Renal cortex interstitium (tissue), 11 donors: Measurements from ENCODE around the gene PATZ1. TPM values are rescaled to one million over a fixed set of nuclear protein-coding genes. Genes with fewer than 3 reads are reported as not detected.
"Not testable (repeated sequence)": the region's sequence is repeated elsewhere in the genome, so short reads cannot be mapped to it uniquely, and the experiment has no call there.

Experiments
- DNase-seq, 11 donors: peaks; one replicate each; pipeline ENCODE4 v3.0.0-alpha.2; 2013; ENCODE audit warnings: low read depth in 9 of 11, low spot score in 4 of 11; ENCODE audit errors: extremely low read depth in 1 of 11
- polyA plus RNA-seq, 3 donors: library from polyadenylated mRNA; unstranded; fragments of 120-200 nt; gene quantifications; one replicate each; pipeline ENCODE4 v1.2.1, GENCODE V29; 2013; ENCODE audit not compliant: insufficient read length in 3 of 3

PATZ1 gene
- polyA plus RNA-seq, 3 donors = 71.6 to 79.6 (median 71.7) TPM

- no peak for DNase-seq
Measured at GRCh38 chr22:31348766-31349165, 2.6 kb upstream of the PATZ1 start.

GRCh38 chr22:31348009-31348337 is 1.8 kb upstream of the PATZ1 start:
- DNase-seq = not testable (repeated sequence)

- DNase-seq = peak in 7 of 11 donors; percentile 58 to 79 (median 69)
Measured at GRCh38 chr22:31347251-31348008, 1.3 kb upstream of the PATZ1 start.

- DNase-seq = peak in 7 of 11 donors; percentile 43 to 68 (median 60)
Measured at GRCh38 chr22:31346733-31347250, 646 bp upstream of the PATZ1 start.

- DNase-seq = peak; percentile 73 to 92 (median 88)
Measured at GRCh38 chr22:31345331-31346254, 553 bp downstream of the PATZ1 start.

GRCh38 chr22:31344578-31345330 is 1.4 kb downstream of the PATZ1 start:
- peak in 1 of 11 donors; percentile 35 for DNase-seq

- no peak for DNase-seq
Measured at GRCh38 chr22:31344256-31344577, 1.9 kb downstream of the PATZ1 start.

GRCh38 chr22:31343235-31344191 is 2.6 kb downstream of the PATZ1 start:
- peak in 8 of 11 donors; percentile 53 to 76 (median 66) for DNase-seq

GRCh38 chr22:31342389-31343140 is 3.6 kb downstream of the PATZ1 start:
- DNase-seq = no peak

- DNase-seq = no peak
Measured at GRCh38 chr22:31341386-31342088, 4.6 kb downstream of the PATZ1 start.

- DNase-seq = no peak
Measured at GRCh38 chr22:31340765-31341247, 5.3 kb downstream of the PATZ1 start.

GRCh38 chr22:31340360-31340759 is 5.8 kb downstream of the PATZ1 start:
- DNase-seq = no peak

GRCh38 chr22:31339148-31339832 is 6.9 kb downstream of the PATZ1 start:
- DNase-seq = no peak

GRCh38 chr22:31337178-31337577 is 9.0 kb downstream of the PATZ1 start:
- no peak for DNase-seq

- no peak for DNase-seq
Measured at GRCh38 chr22:31334329-31334728, 11.8 kb downstream of the PATZ1 start.

GRCh38 chr22:31333641-31334040 is 12.5 kb downstream of the PATZ1 start:
- DNase-seq = no peak
